NCI-H2196 (cell line): ENCODE results near the gene TRUB1.
"Not testable (repeated sequence)": the region's sequence is repeated elsewhere in the genome, so short reads cannot be mapped to it uniquely, and the experiment has no call there.

Experiments
- DNase-seq: peaks from one replicate; lab custom pipeline; 2025; ENCODE audit not compliant: unreplicated experiment; lab: John Stamatoyannopoulos, UW

The TRUB1 gene

DNA sequence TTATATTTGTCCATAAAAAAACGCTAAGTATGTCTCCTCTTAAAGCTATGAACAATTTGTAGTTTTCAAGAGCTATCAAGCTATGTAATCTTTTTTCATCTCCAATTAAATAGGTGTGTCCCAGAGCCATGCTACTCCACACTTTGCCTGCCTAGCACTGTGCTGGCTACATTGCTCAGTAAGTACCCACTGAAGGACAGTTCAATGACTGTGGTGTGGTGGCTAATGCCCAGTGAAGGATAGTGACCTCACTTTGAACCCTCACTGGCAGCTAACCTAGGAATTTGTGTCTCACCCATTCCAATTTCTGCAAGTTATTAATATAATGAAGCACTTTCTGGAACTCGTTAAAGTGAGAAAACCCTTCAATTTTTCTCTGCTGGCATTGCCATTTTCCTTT is 14.4 kb upstream of the TRUB1 start:
- DNase-seq: no peak

DNA sequence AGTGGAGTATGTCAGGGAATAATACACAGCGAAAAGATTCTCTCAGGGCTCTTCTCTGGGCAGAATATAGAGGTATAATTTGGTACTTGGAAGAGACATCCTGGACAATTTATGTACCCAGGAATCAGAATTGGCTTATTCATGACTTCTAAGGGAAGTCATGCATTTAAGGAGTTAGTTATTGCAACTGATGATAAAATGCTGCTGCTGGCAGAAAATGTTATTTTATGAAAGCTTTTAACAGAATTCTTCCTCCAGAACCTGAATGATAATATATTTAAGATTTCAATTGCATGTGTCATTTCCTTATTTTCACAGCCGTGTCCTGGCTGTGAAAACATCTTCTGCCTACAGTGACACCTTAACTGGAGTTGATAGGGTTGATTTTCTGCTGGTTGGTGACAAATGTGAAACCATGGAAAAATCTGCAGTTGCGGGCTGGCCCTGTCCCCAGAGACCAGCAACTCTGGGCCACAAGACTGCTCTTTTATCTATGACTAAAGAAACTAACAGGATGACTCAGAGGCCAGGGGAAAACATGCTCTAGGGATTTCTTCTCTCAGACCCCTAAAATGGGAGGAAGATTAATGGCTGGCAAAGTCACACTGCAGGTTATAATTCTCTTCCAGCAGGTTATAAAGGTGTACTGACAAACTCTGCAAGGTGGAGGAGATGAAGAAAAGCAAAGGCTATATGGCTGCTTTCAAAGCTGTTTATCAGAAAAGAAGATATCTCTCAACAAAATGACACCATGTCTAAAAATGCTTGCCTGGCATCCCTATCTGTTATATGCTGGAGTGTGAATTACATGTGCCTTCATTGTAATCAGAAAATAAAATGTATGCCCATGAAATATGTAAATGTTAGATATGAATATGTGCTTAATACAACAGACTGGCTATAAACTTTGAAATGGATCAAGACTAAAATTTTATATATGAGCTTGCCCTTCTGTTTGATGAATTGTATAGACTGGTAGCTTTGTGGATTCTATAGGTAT is 12.1 kb upstream of the TRUB1 start:
- no peak for DNase-seq

DNA sequence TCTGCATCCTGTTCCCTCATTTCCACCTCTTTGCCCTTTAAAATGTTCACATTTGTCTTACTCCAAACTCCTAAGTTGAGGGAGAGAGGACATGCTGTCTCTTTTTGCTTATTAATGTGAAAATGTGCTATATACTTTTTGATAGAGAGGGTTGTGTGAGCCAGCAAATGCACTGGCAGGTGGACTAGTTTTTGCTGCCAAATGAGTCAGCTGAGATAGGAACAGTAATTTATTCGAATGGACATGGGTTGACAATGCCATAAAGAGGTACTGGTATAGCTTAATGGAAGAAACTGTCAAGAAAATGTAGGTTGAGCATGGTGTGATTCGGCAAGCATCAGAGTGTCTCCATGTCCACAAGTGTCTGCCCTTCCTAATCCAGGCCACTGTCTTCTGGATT is 9.2 kb upstream of the TRUB1 start:
- DNase-seq: no peak

DNA sequence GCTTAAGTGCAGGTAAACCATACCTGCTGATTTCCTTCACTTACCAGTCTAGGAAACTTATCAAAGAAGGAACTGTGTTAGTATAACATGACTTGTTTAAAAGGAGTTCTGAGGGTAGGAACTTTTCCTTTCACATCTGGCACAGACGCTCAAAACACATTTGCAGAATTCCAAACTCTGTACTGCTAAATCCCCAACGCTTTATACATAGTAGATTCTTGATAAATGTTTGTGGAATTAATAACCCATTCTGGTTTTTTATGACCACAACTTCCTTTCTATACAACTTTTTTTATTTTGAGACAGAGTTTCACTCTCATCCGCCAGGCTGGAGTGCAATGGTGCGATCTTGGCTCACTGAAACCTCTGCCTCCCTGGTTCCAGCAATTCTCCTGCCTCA is 7.7 kb upstream of the TRUB1 start:
- no peak for DNase-seq

- no peak for DNase-seq
Measured at GRCh38 chr10:114931072-114931679, 6.8 kb upstream of the TRUB1 start.

DNA sequence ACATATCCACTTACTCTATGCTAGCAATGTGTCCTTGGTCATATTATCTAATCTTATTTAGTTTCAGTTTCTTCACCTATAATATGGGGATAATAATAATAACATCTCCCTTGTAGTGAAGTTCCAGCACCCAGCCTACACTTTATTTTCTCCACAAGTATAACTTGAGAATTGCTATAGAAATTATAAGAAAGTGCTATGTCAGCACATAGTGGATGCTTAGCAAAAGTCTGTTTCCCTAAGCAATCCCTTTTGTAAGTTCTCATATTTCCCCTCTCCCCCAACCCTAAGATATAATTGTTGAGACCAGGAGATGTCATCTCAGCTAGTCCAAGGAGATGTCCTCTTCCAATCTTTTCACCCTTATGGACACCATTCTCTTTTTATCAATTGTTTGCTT is 5.8 kb upstream of the TRUB1 start:
- no peak for DNase-seq

- DNase-seq: no peak
Measured at GRCh38 chr10:114932945-114933344, 5.0 kb upstream of the TRUB1 start.

- no peak for DNase-seq
Measured at GRCh38 chr10:114933588-114933987, 4.4 kb upstream of the TRUB1 start.

- DNase-seq: not testable (repeated sequence)
Measured at GRCh38 chr10:114933995-114934394, 4.0 kb upstream of the TRUB1 start.

- DNase-seq: no peak
Measured at GRCh38 chr10:114938856-114939193, 830 bp downstream of the TRUB1 start.

GRCh38 chr10:114940735-114941134 is 2.7 kb downstream of the TRUB1 start:
- no peak for DNase-seq

DNA sequence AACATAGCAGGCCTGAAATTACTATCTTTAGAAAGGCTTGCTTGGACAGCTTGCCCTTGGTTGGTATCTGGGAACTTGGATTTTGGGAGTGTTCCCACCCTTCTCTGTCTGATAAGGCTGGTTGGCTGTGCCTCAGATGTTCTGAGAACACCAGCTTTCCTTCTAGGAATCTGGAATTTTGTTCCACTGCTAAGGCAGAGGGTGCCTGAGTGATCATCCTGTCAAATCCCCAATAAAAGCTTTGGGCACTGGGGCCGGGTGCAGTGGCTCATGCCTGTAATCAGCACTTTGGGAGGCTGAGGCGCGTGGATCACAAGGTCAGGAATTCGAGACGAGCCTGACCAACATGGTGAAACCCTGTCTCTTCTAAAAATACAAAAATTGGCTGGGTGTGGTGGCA is 5.0 kb downstream of the TRUB1 start:
- DNase-seq: no peak

DNA sequence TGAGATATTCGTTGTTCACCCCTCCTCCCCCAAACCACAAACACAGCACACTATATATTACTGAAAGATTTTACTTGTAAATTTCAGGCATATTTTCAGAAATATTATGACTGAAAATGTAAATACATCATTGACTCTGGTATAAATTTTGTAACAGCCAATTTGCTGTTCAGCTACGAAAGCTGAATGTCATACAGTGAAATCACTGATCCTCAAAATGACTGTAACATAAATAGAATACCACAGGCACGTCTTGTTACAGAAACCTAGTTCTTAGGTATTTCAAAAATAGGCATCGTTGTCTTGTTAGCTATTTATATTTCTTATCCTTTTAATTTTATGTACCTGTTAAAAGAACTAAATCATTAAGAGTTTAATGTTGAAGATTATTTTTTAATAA is 15.1 kb downstream of the TRUB1 start:
- no peak for DNase-seq

DNA sequence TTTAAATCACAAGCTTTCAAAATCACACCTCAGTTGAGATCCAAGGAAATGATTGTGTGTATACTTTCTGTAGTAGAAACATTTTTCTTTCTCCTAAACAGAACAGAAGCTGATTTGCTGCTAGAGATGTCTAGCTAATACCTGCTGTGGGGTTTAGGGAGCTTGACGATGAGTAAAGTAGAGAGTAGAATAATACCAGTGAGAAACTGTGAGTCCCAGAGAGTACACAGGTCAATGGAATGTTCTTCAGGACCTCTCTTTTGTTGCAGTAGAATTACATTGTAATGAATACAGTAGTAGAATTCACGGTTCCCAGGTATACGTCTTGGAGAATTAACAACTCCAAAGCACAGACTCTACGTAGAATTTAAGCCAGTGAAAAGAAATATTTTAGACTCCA is 18.0 kb downstream of the TRUB1 start:
- no peak for DNase-seq

DNA sequence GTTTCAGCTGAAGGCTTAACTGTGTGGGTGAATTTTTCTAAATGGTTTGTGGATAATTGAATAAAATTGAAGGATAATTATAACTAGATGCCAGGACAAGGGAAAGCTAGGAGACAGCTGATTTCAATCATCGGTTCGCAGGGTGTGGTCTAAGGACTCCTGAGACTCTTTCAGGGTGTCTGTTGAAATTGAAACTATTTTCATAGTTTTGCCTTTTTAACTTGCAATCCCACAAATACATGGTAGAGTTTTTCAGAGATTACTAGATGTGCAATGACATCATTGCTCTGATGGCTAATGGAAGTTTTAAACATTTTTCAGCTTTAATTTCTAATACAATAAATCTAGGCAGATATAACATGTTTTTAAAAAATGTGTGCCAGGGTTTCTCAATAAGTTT is 18.5 kb downstream of the TRUB1 start:
- DNase-seq: no peak

GRCh38 chr10:114957122-114957521 is 19.1 kb downstream of the TRUB1 start:
- no peak for DNase-seq

DNA sequence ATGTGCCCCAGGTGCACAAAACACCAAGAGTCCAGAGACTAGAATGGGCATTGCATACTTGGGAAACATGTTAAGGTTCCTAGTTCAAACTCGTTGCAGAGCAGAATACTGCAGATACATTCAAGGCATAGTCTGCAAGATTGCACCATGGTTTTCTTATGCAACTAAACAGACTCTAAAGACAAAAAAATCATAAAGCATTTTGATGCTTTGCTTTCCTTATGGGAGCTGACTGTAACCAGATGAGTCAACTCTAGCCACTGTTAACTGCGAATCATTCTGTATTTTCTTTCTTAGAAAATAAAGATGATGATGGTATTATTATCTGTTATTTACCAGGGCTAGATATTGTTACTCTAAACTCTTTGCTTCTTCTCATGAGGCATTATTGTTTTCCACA is 19.7 kb downstream of the TRUB1 start:
- no peak for DNase-seq

DNA sequence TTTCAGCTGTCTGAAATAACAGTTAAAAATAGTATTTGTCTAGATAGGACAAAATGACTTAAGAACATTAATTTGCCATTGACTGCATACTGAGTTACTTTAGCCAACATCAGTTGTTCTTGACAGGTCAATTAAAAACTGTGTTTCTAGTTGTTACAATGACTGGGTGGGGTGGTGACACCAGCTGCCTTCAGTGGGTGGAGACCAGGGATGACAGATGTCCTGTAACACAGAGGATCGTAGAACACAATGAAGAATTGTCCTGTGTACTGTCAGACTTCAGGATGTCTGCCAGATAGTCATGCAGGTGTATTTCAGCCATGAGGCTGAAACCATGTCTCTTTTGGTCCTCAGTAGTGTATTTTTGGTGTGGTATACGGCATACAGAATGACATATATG is 24.4 kb downstream of the TRUB1 start:
- no peak for DNase-seq

DNA sequence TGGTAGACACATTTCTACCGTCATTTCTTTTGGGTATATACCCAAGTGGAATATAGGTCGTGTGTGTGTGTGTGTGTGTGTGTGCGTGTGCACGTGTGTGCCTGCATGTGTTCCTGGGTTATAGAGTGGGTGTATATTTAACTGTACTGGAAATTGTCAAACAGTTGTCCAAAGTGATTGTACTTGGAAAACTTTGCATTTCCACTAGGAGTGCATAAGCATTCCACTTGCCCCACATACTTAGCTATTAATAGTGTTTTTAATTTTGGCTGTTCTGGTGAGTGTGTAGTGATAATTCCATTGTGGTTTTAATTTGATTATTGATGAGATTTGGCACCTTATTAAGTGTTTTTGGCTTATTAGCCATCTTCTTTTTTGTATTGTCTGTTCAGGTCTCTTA is 25.9 kb downstream of the TRUB1 start:
- no peak for DNase-seq

DNA sequence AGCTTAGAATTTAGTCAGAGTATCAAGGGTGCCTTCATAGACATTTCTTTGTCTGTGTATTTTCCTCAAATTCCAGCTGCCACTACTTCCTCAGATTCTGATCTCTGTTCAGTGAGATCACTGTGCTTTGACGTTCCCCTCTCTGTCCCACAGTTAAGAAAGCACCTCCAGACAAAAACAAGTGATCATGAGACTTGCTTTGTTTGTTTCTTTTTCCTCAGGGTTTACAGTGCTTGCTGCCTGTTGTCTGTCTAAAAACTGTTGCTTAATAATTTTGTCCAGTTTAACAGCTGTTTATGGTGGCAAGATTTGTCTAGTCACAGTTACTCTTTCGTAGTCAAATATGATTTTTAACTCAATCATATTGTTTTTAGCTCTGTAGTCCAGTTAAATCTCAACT is 29.1 kb downstream of the TRUB1 start:
- no peak for DNase-seq

DNA sequence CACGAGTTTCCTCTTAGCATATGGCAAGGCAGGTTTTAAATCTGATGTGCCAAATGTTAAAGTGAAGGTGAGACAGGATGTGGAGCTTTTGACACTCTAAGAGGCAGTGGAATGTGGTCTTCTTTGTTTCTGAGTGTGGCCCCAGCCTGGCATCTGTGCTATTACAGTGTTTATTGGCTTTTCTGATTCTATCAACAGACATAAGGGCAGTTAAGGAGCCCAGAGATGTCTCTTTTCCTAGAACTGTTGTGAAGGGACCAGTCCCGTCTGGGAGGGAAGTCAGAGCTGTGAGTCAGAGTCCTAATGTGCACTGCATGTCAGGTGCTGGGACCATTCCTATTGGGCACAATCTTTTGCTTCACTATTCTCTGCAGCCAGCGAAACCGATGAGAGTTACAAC is 32.5 kb downstream of the TRUB1 start:
- no peak for DNase-seq

- no peak for DNase-seq
Measured at GRCh38 chr10:114973306-114973705, 35.3 kb downstream of the TRUB1 start.

DNA sequence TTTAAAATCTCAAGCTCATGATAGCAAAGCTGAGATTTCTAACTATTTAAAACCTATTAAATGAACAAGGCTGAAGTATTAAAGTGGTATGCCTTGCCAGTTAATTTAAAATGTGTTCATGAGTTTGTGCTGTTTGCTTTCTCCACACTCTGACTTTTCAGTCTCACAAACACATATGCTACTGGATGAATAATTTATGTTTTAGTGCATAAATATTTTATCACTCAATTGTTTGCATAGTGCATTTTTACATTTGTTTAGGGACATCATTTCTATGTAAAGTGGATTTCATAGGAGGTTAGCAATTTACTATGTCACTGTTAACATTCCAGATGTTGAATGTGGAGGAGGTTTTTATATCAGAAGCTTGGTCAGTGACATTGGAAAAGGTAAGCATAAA is 36.0 kb downstream of the TRUB1 start:
- no peak for DNase-seq
